ENCODE measurements around the gene TMEM183A. TPM values are rescaled to one million over a fixed set of nuclear protein-coding genes. Genes with fewer than 3 reads are reported as not detected.
A peak's percentile ranks its signal among the peaks of the same experiment; 100 is the strongest.
"Not testable (repeated sequence)": the region's sequence is repeated elsewhere in the genome, so short reads cannot be mapped to it uniquely, and the experiment has no call there.

The TMEM183A gene
- total and polyA plus RNA-seq, 7 donors: 71.7 to 108 (median 79.9) TPM

- WGBS, 2 donors: 98 to 99% methylated on average over 4 of the region's 4 CpGs
- Histone ChIP-seq H3K9me3 (no peaks in the 10 kb centered on the region), H3K36me3 (peaks cover 23 to 99% (median 87%) of the 10 kb centered on the region in 4 donors)
Measured at GRCh38 chr1:203017061-203017460, 9.9 kb downstream of the TMEM183A start.

GRCh38 chr1:203017692-203018091 lies 10.5 kb downstream of the TMEM183A start:
- WGBS, 2 donors: 93 to 95% methylated on average over 6 of the region's 6 CpGs
- no peak for DNase-seq
- TF ChIP-seq POLR2A (IDR thresholded peaks at IDR 0.05): no peak
- TF ChIP-seq CTCF (IDR thresholded peaks at IDR 0.05): no peak
- TF ChIP-seq POLR2AphosphoS5 (IDR thresholded peaks at IDR 0.05): no peak
- no peak for TF ChIP-seq EP300 (IDR thresholded peaks at IDR 0.05)
- H3K4me3 ChIP-seq: no peak overlapping the region
- intact Hi-C loops (cut with DNase I): no loop called here
- no peaks in the 10 kb centered on the region for H3K27me3 ChIP-seq
- H3K9me3 ChIP-seq: no peaks in the 10 kb centered on the region
- H3K4me1 ChIP-seq: no peaks in the 10 kb centered on the region
- no peak overlapping the region for H3K27ac ChIP-seq
- peaks cover 26 to 100% (median 87%) of the 10 kb centered on the region in 4 donors for H3K36me3 ChIP-seq

More at GRCh38 chr1:203017061-203017460, 9.9 kb downstream of the TMEM183A start:
- no peak for TF ChIP-seq CTCF (IDR thresholded peaks at IDR 0.05)
- no peak for TF ChIP-seq POLR2A (IDR thresholded peaks at IDR 0.05)
- TF ChIP-seq EP300 (IDR thresholded peaks at IDR 0.05): no peak
- no peak for TF ChIP-seq POLR2AphosphoS5 (IDR thresholded peaks at IDR 0.05)
- intact Hi-C loops (cut with DNase I): no loop called here
- Histone ChIP-seq H3K27ac (no peak overlapping the region), H3K4me3 (no peak overlapping the region), H3K4me1 (no peaks in the 10 kb centered on the region), H3K27me3 (no peaks in the 10 kb centered on the region)
- no peak for DNase-seq

GRCh38 chr1:203022855-203023254 lies 15.7 kb downstream of the TMEM183A start:
- H3K27me3 ChIP-seq; H3K9me3 ChIP-seq; intact Hi-C loops (cut with DNase I); DNase-seq; H3K27ac ChIP-seq; H3K4me3 ChIP-seq: not testable (repeated sequence)
- WGBS, 2 donors: 92 to 98% methylated on average over 4 to 5 of the region's 10 CpGs
- peaks cover 10 to 64% (median 44%) of the 10 kb centered on the region in 4 donors for H3K36me3 ChIP-seq
- H3K4me1 ChIP-seq: peaks cover 0 to 18% (median 12%) of the 10 kb centered on the region in 4 donors

- DNase-seq: no peak
- TF ChIP-seq POLR2AphosphoS5 (IDR thresholded peaks at IDR 0.05) (no peak), EP300 (IDR thresholded peaks at IDR 0.05) (no peak), CTCF (IDR thresholded peaks at IDR 0.05) (no peak), POLR2A (IDR thresholded peaks at IDR 0.05) (no peak)
- no peaks in the 10 kb centered on the region for H3K9me3 ChIP-seq
- H3K4me1 ChIP-seq: peaks cover 0 to 31% (median 18%) of the 10 kb centered on the region in 4 donors
- intact Hi-C loops (cut with DNase I): loop anchor here (5.0 kb wide), 1 partner anchor 63 kb away; no protein-coding TSS in a partner anchor
- H3K27ac ChIP-seq: peak overlapping the region; percentile 54 to 75 (median 62)
- peaks cover 4 to 36% (median 16%) of the 10 kb centered on the region in 4 donors for H3K36me3 ChIP-seq
- peaks cover 0 to 3% (median 0%) of the 10 kb centered on the region in 3 donors for H3K27me3 ChIP-seq
- H3K4me3 ChIP-seq: peak overlapping the region in 2 of 4 donors; percentile 48 to 61
Measured at GRCh38 chr1:203025686-203026030, 18.5 kb downstream of the TMEM183A start.

- Histone ChIP-seq H3K4me3 (peak within 1 kb of the TSS; percentile 34 to 61 (median 50)), H3K4me1 (peaks cover 0 to 31% (median 18%) of the 10 kb centered on the region in 4 donors), H3K36me3 (peaks cover 4 to 32% (median 14%) of the 10 kb centered on the region in 4 donors), H3K27ac (peak within 1 kb of the TSS; percentile 54 to 75 (median 62)), H3K9me3 (no peaks in the 10 kb centered on the region), H3K27me3 (peaks cover 0 to 3% (median 0%) of the 10 kb centered on the region in 3 donors)
- intact Hi-C loops (cut with DNase I): loop anchor here (5.0 kb wide), 1 partner anchor 64 kb away; no protein-coding TSS in a partner anchor
- peak; percentile 13 to 57 (median 48) for TF ChIP-seq POLR2AphosphoS5 (IDR thresholded peaks at IDR 0.05)
- no peak for TF ChIP-seq POLR2A (IDR thresholded peaks at IDR 0.05)
- no peak for TF ChIP-seq EP300 (IDR thresholded peaks at IDR 0.05)
- TF ChIP-seq CTCF (IDR thresholded peaks at IDR 0.05): no peak
- WGBS, 2 donors: 12 to 13% methylated on average over 52 of the region's 52 CpGs
- DNase-seq: peak; percentile 93
Measured at GRCh38 chr1:203026031-203026665, 19.0 kb downstream of the TMEM183A start, which contains the start of gene PPFIA4. Gene PPFIA4 (plus strand): TSS chr1:203026491. CDS start chr1:203039009, 12,518 bp downstream.

Data from sigmoid colon (tissue), 7 donors.